Astrocyte (in vitro differentiated cells and primary cell): Measurements from ENCODE around the gene TRRAP.

Experiments used
- EZH2 ChIP-seq: IDR thresholded peaks from 2 replicates; pipeline ENCODE4 v1.6.1; 2012; ENCODE audit warnings: mild to moderate bottlenecking, low read length, inconsistent platforms; ENCODE audit not compliant: insufficient read depth
- TF ChIP-seq, protein P1 (sequence below): IDR thresholded peaks from 2 replicates; pipeline ENCODE4 v1.5.1; 2011; ENCODE audit warnings: low read depth, mild to moderate bottlenecking, inconsistent platforms, low read length, moderate library complexity; ENCODE audit not compliant: insufficient read depth

DNA sequence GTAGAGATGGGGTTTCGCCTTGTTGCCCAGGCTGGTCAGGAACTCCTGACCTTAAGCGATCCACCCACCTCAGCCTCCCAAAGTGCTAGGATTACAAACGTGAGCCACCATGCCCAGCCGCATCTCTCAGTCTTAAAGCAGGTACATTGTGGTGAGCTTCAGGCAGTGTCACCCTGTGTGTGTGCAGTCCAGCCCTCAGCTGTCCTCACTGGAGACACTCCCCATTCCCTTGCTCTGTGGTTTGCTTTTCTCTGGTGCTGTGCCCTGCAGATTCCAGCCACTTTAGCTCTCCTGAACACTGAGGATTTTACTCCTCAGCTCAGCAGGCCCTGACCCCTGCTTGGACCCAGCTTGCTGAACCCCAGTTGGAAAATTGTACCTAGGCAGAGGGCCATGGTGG is 6.1 kb downstream of the TRRAP start:
- TF ChIP-seq, protein P1, sequence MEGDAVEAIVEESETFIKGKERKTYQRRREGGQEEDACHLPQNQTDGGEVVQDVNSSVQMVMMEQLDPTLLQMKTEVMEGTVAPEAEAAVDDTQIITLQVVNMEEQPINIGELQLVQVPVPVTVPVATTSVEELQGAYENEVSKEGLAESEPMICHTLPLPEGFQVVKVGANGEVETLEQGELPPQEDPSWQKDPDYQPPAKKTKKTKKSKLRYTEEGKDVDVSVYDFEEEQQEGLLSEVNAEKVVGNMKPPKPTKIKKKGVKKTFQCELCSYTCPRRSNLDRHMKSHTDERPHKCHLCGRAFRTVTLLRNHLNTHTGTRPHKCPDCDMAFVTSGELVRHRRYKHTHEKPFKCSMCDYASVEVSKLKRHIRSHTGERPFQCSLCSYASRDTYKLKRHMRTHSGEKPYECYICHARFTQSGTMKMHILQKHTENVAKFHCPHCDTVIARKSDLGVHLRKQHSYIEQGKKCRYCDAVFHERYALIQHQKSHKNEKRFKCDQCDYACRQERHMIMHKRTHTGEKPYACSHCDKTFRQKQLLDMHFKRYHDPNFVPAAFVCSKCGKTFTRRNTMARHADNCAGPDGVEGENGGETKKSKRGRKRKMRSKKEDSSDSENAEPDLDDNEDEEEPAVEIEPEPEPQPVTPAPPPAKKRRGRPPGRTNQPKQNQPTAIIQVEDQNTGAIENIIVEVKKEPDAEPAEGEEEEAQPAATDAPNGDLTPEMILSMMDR: no peak
- TF ChIP-seq EZH2: no peak
